Pancreas (tissue), 10 donors: ENCODE data around the gene PRKCQ. TPM values are rescaled to one million over a fixed set of nuclear protein-coding genes. Genes with fewer than 3 reads are reported as not detected.
A peak's percentile ranks its signal among the peaks of the same experiment; 100 is the strongest.

Source experiments
- ATAC-seq, 4 donors: fragments of 200-7000 bp; cut with Tn5 transposase; one replicate each; pipeline versions ENCODE4 v1.8.0 to v1.9.1; 2020; ENCODE audit warnings: mild to moderate bottlenecking in 4 of 4, moderate library complexity in 4 of 4
- DNase-seq, 6 donors: peaks; one replicate each; pipeline ENCODE4 v3.0.0-alpha.2; 2020
- FAIRE-seq: peaks from 2 replicates; lab custom pipeline; 2012; peaks lifted over from hg19 to GRCh38; lab: Jason Lieb, UNC
- H3K27ac ChIP-seq, 4 donors: fragments of 200-600 bp; sonication (generic); 1 replicate in 3 of 4; 2 replicates in 1 of 4; pipeline versions ENCODE4 v1.5.0 to v1.8.0; 2020
- H3K27me3 ChIP-seq, 4 donors: fragments of 200-600 bp; one replicate each; pipeline ENCODE4 v1.8.0; 2021
- H3K36me3 ChIP-seq, 3 donors: fragments of 200-600 bp; sonication (generic) in 1 of 3; one replicate each; pipeline versions ENCODE4 v1.5.0 to v1.8.0; 2020 to 2021
- H3K4me1 ChIP-seq, 3 donors: fragments of 200-600 bp; one replicate each; pipeline ENCODE4 v1.8.0; 2021
- H3K4me3 ChIP-seq, 4 donors: fragments of 200-600 bp; sonication (generic) in 2 of 4; one replicate each; pipeline versions ENCODE4 v1.5.0 to v1.8.0; 2020 to 2021
- H3K9me3 ChIP-seq, 4 donors: fragments of 200-600 bp; one replicate each; pipeline ENCODE4 v1.8.0; 2021
- WGBS, 2 donors: extraction: QIAGEN DNeasy Blood & Tissue Kit; methylation state at CpG; one replicate each; pipeline ENCODE4 v1.1.7; 2013; 5-methylcytosine and 5-hydroxymethylcytosine counted together
- intact Hi-C, 3 donors: fragments of 100-400 bp; cut with DNase I; formaldehyde crosslinking; loops; one replicate each; pipeline versions ENCODE4 v1.11.1 to v1.14.2; 2022
- polyA plus RNA-seq, 2 donors: library from polyadenylated mRNA; stranded (reverse); fragments of 200-250 nt; gene quantifications; one replicate each; pipeline ENCODE4 v1.2.3, GENCODE V29; 2013
- total RNA-seq, 6 donors: library from RNA; stranded (reverse); fragmentation: NEBNext Ultra II Directional in 4 of 6; extraction: Animal tissue kit (Norgen Biotek cat#: 25700) in 4 of 6; gene quantifications; one replicate each; pipeline versions ENCODE4 v1.2.1 to v1.2.4, GENCODE V29; 2021 to 2023
- TF ChIP-seq, protein P1 (sequence below), 4 donors: fragments of 200-600 bp; sonication (generic) in 3 of 4; IDR thresholded peaks; one replicate each; pipeline versions ENCODE4 v1.5.0 to v1.8.0; 2021; ENCODE audit warnings: antibody characterized with exemption in 4 of 4
- donor health status: healthy with polysubstance abuse.
- donor health status: DM: no; HTN: no; CAD: no; lungs with moderate emphysema.
- donor health status: DM: no; HTN: no; CAD: no.
- donor health status: control.
- donor health status: control.
- donor health status: Bipolar disorder and iron deficiency.
- donor health status: DM: yes; HTN: yes; CAD: no.
- donor health status: DM: no; HTN: no; CAD: no.
- donor health status: DM: no; HTN: no; CAD: no.
- donor health status: DM: yes; HTN: yes; CAD: no.

The PRKCQ gene
- total and polyA plus RNA-seq, 8 donors = 1.4 to 5.2 (median 3.4) TPM

DNA sequence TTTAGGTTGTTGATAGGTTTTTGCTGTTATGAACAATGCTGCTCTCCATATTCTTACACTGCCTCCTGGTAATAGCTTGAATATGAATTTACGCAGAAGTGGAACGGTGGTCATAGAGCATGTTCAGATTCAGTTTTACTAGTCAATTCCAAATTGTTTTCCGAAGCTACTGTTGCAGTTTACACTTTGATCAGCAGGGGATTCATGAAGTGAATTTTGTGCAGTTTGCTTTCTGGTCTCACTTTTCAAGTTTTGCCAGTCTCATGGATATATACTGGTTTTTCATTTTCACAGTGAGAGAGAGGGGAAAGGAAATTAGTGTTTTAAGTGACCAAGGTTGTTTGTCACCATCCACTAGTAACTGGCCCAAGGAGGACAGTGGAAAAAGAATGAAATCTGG lies 171.3 kb downstream of the PRKCQ start:
- Histone ChIP-seq H3K4me3 (no peak overlapping the region), H3K27ac (no peak overlapping the region), H3K27me3 (no peaks in the 10 kb centered on the region), H3K9me3 (no peaks in the 10 kb centered on the region), H3K36me3 (no peaks in the 10 kb centered on the region), H3K4me1 (no peaks in the 10 kb centered on the region)
- no peak for FAIRE-seq
- TF ChIP-seq, protein P1, sequence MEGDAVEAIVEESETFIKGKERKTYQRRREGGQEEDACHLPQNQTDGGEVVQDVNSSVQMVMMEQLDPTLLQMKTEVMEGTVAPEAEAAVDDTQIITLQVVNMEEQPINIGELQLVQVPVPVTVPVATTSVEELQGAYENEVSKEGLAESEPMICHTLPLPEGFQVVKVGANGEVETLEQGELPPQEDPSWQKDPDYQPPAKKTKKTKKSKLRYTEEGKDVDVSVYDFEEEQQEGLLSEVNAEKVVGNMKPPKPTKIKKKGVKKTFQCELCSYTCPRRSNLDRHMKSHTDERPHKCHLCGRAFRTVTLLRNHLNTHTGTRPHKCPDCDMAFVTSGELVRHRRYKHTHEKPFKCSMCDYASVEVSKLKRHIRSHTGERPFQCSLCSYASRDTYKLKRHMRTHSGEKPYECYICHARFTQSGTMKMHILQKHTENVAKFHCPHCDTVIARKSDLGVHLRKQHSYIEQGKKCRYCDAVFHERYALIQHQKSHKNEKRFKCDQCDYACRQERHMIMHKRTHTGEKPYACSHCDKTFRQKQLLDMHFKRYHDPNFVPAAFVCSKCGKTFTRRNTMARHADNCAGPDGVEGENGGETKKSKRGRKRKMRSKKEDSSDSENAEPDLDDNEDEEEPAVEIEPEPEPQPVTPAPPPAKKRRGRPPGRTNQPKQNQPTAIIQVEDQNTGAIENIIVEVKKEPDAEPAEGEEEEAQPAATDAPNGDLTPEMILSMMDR (IDR thresholded peaks at IDR 0.05) = no peak
- DNase-seq = no peak
- 85 to 88% methylated on average over 3 of the region's 3 CpGs for WGBS, 2 donors
- intact Hi-C loops = loop anchor here in 2 of 3 donors (10.0 kb wide), 2 partner anchors 194 to 294 kb away; no protein-coding TSS in a partner anchor
- no peak for ATAC-seq

DNA sequence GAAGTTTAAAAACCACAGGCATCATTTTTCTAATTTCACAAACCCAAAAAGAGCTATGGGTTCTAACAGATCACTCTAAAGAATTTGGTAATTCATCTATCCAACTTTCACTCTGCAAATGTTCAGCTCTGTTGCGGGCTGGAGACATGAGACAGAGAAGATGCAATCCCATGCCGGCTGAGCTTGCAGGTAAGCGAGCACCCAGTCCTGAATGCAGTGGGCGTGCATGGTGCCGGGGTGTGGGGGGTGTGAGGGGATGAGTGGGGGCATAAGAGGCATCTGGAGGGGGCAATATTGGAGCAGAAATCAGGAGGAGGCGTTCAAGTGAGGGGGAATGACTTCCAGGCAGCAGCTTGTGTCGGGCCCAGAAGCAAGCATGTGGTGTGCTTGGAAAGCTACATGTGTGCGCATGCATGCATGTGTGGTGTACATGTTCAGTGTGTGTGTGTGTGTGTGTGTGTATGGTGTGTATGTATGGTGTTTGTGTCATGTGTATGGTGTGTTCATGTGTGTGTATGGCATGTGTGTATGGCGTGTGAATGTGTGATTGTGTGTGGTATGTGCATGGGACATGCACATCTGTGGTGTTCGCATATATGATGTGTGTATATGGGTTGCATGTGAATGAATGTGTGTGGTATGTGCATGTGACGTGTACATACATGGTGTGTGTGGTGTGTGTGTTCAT lies 172.9 kb downstream of the PRKCQ start:
- 92 to 95% methylated on average over 11 of the region's 11 CpGs for WGBS, 2 donors
- no peak for ATAC-seq
- H3K4me3 ChIP-seq = no peak overlapping the region
- no peak for DNase-seq
- no peak for FAIRE-seq
- TF ChIP-seq, protein P1 (IDR thresholded peaks at IDR 0.05) = no peak
- H3K4me1 ChIP-seq = no peaks in the 10 kb centered on the region
- no peak overlapping the region for H3K27ac ChIP-seq
- H3K36me3 ChIP-seq = no peaks in the 10 kb centered on the region
- no peaks in the 10 kb centered on the region for H3K9me3 ChIP-seq
- no peaks in the 10 kb centered on the region for H3K27me3 ChIP-seq
- intact Hi-C loops = loop anchor here in 2 of 3 donors (10.0 kb wide), 2 partner anchors 192 to 292 kb away; no protein-coding TSS in a partner anchor

DNA sequence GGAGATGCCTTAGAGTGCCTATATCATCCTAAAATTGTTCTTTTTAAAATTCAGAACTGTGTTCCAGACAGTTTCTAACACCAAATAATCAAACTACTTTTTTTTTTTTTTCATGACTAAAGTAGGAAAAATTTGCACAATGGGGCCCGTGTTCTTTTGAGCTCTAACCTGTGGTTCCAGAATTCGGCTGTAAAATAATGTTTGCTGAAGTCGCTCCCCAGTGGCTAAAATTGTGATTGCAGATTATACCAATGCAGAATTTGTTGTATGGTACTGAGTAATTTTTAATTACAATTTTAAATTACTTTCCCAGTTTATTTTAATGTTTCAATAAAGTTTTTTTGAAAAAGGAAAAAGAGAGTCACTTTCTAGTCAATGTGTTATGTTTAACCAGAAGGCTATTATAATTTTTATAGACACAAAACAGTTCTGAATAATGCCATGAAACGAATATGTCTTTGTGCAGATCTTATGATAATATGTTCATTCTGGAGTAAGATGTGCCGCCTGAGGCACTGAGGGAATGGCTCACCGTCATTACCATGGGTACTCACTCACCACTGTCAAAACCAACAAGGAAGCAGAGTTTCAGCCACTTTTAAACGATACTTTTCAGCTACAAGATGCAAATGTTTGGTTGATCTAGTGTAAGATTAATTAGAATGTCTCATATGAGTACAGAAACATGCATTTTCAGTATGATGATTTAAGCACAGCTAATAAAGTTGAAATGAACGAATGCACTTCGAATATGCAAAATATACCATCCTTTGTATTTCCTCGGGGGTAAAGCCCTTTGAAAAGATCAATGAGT lies 173.6 kb downstream of the PRKCQ start:
- TF ChIP-seq, protein P1 (IDR thresholded peaks at IDR 0.05) = peak in 1 of 4 donors; percentile 11
- Histone ChIP-seq H3K9me3 (no peaks in the 10 kb centered on the region), H3K4me1 (peaks cover 0 to under 1% (median 0%) of the 10 kb centered on the region in 3 donors), H3K27me3 (no peaks in the 10 kb centered on the region), H3K4me3 (no peak overlapping the region), H3K36me3 (no peaks in the 10 kb centered on the region), H3K27ac (no peak overlapping the region)
- DNase-seq (no peak), ATAC-seq (no peak), FAIRE-seq (peak; percentile 20)
- intact Hi-C loops = loop anchor here in 2 of 3 donors (10.0 kb wide), 2 partner anchors 192 to 292 kb away; no protein-coding TSS in a partner anchor
- WGBS, 2 donors = 58 to 69% methylated on average over 10 of the region's 10 CpGs

DNA sequence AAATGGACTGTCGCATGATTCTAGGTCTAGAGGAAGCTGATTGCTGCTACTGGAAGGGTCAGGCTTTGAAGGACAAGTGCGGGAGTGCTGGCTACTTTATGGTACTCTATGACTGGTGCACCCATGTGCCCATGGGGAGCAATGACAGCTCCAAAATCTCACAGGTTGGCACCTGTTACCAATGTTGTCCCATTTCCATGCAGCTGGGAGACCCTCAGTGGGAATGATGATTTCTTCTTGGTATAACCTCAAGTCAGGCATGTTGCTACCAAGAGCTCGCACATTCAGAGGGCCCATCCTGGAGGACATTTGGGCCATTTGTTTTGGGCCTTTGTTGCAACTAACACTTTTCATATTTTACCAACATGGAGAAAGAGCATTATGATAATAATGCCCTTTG lies 174.4 kb downstream of the PRKCQ start:
- H3K9me3 ChIP-seq = no peaks in the 10 kb centered on the region
- 90 to 95% methylated on average over 3 of the region's 3 CpGs for WGBS, 2 donors
- TF ChIP-seq, protein P1 (IDR thresholded peaks at IDR 0.05) = no peak
- FAIRE-seq (no peak), DNase-seq (no peak), ATAC-seq (no peak)
- no peaks in the 10 kb centered on the region for H3K36me3 ChIP-seq
- no peaks in the 10 kb centered on the region for H3K27me3 ChIP-seq
- no peak overlapping the region for H3K27ac ChIP-seq
- H3K4me3 ChIP-seq = no peak overlapping the region
- H3K4me1 ChIP-seq = peaks cover 0 to 4% (median 0%) of the 10 kb centered on the region in 3 donors
- intact Hi-C loops = loop anchor here in 2 of 3 donors (10.0 kb wide), 2 partner anchors 191 to 291 kb away; no protein-coding TSS in a partner anchor
